Measurements from ENCODE around the gene FBXL2.
"Not testable (repeated sequence)": the region's sequence is repeated elsewhere in the genome, so short reads cannot be mapped to it uniquely, and the experiment has no call there.

Gene FBXL2

DNA sequence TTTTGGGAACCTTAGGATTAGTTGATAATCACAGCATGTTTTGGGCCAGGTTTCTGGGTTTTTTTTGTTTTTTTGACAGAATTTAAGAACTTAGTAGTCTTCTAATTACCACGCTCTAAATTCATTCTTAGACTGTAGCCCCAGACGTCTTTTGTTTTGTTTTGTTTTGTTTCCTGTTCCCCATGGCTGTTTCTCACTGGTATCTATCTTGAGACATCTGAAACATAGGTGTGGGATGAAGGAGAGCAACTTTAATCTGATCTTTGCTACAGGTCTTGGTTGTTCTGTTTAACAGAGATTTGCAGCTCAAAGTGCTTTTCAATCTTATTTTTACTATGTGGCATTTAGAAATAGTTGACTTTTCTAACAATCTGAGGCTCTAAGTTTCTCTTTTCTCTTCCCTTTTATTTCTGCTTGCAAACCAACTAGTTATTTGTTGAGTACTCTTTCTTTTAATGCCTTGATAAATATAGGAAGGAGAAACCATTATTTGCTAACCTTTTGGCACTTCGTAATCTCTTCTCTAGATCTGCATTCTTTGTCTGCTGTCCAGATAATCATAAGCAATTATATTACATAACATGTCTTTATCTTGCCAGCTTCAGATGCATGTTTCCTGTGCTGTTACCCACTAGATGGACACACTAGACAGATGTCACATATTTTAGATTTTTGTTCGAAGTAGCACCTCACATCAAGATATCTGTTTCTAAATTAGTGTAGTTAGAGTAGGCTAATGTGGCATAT lies 40.9 kb downstream of the FBXL2 start:
- DNase-seq = no peak

DNA sequence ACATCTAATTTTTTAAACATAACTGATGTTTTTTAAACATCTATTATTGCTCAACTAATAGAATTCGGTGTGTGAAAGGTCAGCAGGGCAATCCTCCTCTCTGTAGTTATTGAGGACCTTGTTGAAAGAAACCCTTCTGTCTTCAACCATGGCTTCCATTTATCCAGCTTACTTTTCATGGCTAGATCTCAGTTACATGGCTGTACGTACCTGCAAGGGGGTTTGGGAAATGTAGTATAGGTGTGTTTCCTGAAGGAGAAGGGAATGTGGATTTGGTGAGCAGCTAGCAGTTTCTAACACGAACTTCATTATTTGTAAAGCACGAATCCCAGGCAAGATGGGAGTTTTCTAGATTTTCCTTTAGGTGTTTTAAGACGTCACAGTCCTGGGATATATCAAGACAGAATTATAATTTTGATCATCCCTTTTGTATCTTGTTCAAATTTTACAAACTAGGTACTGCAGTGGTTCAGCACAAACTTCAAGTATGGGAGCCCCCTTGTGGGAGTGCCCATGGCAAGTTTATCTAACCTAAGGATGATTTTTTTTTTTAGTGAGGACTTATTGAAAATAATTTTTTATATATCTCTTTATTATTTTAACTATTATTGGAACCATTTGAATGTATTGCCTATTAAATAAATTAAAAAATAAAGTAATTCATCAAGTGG lies 41.6 kb downstream of the FBXL2 start:
- DNase-seq = no peak

- DNase-seq = no peak
Measured at GRCh38 chr3:33322412-33322811, 45.2 kb downstream of the FBXL2 start.

GRCh38 chr3:33331414-33331813 lies 54.2 kb downstream of the FBXL2 start:
- DNase-seq = no peak

GRCh38 chr3:33334364-33334763 lies 57.1 kb downstream of the FBXL2 start:
- no peak for DNase-seq

DNA sequence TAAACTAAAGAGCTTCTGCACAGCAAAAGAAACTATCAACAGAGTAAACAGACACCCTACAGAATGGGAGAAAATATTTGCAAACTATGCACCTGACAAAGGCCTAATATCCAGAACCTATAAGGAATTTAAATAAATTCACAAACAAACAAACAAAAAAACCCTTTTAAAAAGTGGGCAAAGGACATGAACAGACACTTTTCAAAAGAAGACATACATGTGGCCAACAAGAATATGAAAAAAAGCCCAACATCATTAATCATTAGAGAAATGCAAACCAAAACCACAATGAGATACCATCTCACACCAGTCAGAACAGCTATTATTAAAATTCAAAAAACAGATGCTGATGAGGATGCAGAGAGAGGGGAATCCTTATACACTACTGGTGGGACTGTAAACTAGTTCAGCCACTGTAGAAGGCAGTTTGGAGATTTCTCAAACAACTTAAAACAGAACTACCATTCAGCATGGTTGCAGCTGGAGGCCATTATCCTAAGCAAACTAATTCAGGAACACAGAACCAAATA lies 61.8 kb downstream of the FBXL2 start:
- DNase-seq = not testable (repeated sequence)

GRCh38 chr3:33339758-33340157 lies 62.5 kb downstream of the FBXL2 start:
- no peak for DNase-seq

DNA sequence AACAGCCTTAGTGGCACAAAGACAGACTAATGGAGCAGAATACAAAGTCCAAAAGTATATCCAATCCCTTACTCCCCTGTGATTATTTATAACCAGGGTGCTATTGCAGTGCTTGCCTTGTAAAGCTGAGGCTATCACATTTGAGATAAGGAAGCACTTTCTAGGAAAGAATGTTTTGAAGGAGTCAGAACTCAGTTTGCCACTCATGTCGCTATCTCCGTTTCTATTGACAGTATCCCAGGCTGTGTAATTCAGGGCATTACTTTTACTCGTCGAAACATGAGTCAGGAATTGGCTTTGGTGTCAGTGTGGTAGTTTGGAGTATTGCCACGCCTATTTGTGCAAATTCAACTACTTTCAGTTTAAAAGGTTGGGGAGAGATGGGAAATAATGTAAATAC lies 78.4 kb downstream of the FBXL2 start:
- no peak for DNase-seq

GRCh38 chr3:33358172-33358781 lies 81.0 kb downstream of the FBXL2 start:
- DNase-seq = no peak

DNA sequence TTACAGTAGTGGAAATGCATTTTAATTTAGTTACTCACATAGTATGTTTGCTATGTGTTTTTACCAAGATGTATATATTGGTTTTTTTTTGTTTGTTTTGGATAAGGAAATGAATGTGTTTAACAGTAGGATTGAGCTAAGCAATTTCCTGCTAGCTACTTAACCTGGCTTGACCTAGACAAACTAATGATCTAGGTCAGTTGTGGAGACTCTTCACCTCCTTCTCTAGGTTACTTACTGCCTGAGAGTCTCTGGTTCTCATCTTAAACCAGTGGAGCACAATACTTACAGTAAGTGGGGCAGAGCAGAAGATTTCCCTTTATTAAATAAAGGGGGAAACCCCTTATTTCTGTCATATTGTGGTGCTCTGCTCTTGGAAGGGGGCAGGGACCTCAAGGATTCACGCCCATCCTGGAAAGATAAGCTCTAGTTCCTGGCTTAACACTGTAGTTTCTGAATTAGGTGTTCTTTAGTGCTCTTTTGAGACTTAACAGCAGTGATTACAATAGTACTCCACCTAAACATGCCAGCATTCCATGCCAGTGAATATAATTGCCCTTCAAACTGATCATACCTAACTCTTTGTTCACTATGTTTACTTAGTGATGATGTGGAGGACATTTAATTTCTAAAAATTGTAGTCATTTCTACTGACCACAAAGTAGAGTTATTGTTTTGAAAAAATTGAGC lies 83.0 kb downstream of the FBXL2 start:
- DNase-seq = no peak

DNA sequence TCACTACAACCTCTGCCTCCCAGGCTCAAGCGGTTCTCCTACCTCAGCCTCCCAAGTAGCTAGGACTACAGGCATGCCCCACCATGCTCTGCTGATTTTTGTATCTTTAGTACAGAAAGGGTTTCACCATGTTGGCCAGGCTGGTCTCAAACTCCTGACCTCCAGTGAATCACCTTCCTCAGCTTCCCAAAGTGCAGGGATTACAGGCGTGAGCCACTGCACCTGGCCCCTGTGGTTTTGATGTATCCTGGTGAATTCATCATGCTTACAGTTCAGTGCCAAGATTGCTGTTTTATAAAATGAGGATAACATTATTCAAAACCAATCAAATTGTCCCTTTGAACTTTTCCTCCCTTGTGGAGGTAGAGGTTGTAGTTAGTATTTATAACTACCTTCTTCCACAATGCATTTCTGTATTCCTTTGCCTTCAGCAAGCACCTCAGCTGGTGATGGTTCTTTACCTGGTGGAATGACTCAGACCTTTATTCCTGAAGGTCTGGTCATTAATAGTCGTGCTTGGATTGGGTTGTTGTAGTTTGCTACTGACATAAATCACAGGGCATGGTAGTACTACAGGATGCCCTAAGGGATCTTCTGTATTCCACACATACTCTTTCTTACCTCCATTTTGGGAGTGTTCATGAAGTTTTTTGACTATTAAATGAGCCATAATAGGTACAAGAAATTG lies 86.0 kb downstream of the FBXL2 start:
- DNase-seq = no peak

DNA sequence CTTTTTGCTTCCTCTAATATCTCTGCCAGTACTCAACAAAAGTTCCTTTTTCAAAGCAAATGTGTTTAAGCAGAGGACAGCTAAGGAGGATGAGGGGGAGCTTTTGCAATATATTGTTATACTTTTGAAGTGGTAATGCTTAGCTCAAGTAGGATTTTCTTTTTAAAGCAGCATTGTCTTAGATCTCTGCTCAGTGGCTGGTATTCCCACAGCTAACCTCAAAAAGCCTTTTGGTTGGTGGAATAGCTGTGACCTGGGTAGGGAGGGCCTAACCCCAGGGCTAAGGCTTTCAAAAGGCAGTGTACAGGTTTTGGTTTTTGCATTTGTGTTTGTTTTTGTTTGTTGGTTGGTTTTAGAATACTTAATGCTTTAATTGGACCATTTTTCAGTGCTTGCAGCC lies 86.8 kb downstream of the FBXL2 start:
- DNase-seq = no peak

GRCh38 chr3:33364531-33365128 lies 87.4 kb downstream of the FBXL2 start:
- DNase-seq = no peak

DNA sequence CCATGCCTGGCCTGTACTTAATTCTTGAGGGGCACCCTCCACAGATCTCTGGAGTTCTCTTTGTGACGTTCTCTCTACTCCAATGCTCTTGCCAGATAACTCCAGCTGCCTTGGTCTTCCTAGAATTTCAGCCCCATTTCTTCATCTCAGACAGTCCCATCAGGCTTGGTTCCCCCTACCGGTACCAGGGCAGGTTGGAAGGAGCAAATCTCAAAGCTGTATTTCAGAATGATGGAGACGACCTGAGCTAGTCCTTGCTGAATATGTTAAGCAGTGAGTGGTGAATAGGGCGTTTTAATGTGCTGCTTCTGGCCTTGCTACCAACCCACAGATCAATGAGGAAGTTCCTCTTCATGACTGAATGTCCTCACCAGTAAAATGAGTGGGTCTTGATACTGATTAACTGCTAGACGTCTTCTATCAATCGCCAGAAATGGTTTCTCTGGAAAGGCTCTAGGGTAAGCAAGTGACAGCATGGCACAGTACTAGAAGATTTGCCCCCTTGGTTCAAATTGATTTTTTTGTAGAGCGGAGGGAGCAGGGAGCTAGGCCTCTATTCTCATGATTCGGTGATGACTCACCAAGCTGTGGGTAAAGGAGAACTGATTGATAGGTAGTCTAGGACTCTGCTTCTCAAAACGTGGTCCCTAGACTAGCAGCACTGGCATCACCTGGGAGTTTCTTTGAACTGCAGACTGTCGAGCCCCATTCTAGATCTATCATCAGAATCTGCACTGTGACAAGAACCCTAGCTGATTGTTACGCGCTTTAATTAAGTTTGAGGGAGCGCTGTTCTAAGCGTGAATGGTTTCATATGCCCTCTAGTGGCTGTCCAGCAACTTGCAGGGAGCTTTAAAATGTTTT lies 95.2 kb downstream of the FBXL2 start:
- peak; percentile 2 for DNase-seq

DNA sequence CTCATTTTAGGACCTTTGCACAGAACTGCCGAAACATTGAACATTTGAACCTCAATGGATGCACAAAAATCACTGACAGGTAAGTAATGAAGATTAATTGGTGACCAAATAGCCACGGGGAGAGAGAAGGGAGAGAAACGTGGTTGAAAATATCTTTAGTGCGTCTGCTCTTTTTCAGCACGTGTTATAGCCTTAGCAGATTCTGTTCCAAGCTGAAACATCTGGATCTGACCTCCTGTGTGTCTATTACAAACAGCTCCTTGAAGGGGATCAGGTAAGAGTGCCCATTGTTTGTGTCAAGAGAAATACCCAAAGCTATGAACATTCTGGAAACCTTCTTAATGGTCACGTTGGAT lies 95.8 kb downstream of the FBXL2 start:
- no peak for DNase-seq

GRCh38 chr3:33377489-33377888 lies 100.2 kb downstream of the FBXL2 start:
- DNase-seq = no peak

- no peak for DNase-seq
Measured at GRCh38 chr3:33377931-33378330, 100.7 kb downstream of the FBXL2 start.

GRCh38 chr3:33380653-33381052 lies 103.4 kb downstream of the FBXL2 start:
- no peak for DNase-seq

DNA sequence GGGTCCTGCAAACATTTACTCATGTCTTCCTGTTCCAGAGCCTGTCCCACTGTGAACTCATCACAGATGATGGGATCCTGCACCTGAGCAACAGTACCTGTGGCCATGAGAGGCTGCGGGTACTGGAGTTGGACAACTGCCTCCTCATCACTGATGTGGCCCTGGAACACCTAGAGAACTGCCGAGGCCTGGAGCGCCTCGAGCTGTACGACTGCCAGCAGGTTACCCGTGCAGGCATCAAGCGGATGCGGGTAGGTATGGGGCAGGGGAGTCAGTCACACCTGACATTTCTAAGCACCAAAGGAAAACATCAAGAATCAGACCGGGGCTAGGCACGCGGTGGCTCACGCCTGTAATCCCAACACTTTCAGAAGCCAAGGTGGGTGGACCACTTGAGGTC lies 106.7 kb downstream of the FBXL2 start:
- DNase-seq = no peak

DNA sequence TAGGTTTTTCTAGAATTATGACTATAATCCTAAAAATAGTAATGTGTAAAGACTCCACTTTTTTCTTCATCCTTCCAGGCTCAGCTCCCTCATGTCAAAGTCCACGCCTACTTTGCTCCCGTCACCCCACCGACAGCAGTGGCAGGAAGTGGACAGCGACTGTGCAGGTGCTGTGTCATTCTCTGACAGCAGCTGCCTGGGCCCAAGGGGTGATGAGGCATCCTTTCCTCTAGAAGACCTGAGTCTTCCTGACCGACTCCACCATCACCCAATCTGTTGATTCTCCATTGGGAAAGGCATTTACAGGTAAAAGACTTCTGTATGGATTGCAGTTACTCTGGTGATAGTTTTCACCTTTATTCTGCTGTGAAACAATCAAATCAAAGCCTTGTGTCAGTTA lies 108.2 kb downstream of the FBXL2 start:
- DNase-seq = no peak

DNA sequence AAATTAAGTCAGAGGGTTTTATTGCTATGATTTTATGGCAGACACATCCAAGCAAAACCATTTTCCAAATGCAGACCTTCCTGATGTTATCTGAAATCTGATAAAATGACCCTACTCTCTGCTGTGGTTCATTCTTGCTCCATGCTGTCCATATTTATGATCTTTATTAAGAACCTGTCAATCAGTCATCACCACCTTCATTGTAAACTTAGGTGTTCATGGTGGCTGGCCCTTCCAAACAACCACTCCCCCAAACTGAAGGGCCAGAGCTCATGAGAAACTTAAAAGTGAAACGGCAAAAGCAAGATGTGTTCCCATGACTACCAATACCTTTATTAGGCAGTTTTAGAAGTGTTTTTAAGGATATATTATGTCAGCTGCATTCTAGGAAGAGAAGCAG lies 109.4 kb downstream of the FBXL2 start:
- DNase-seq = no peak
